B cell (primary cell): ENCODE results near the gene ZNF213. TPM values are rescaled to one million over a fixed set of nuclear protein-coding genes. Genes with fewer than 3 reads are reported as not detected.

Experiments
- ATAC-seq: fragments of 200-7000 bp; cut with Tn5 transposase; one replicate; pipeline ENCODE4 v1.10.0; 2021; ENCODE audit warnings: low read depth, mild to moderate bottlenecking, moderate number of reproducible peaks, moderate library complexity
- CTCF ChIA-PET: fragments of 350-600 bp; sonication (Branson Sonifier 250); formaldehyde crosslinking; loops from one replicate; lab custom pipeline; 2021; ENCODE audit warnings: antibody characterized with exemption, inconsistent platforms; lab: Charles Lee
- POLR2A ChIA-PET: fragments of 350-600 bp; sonication (Branson Sonifier 250); formaldehyde crosslinking; loops from one replicate; lab custom pipeline; 2021; ENCODE audit warnings: antibody characterized with exemption; lab: Charles Lee
- DNase-seq: peaks from one replicate; pipeline ENCODE4 v3.0.0; 2013
- H2AFZ ChIP-seq: 2 replicates; pipeline ENCODE4 v1.6.1; 2012; ENCODE audit warnings: mild to moderate bottlenecking, low read depth, low read length; ENCODE audit not compliant: insufficient read depth, poor library complexity, severe bottlenecking
- H3K27ac ChIP-seq, 2 donors: 1 replicate in 1 of 2; 2 replicates in 1 of 2; pipeline ENCODE4 v1.5.1; 2012 to 2013; ENCODE audit warnings: low read length in 2 of 2, mild to moderate bottlenecking in 2 of 2, moderate library complexity in 1 of 2
- H3K27me3 ChIP-seq, 4 experiments: fragments of 200-600 bp in 1 of 4; sonication (generic) in 1 of 4; replicated peaks in 1 of 4; 1 replicate in 2 of 4; 2 replicates in 2 of 4; pipeline versions ENCODE4 v1.6.1 to v1.7.0; 2013 to 2016; ENCODE audit warnings: low read length in 3 of 4, mild to moderate bottlenecking in 2 of 4, mixed read lengths in 1 of 4, moderate library complexity in 1 of 4; ENCODE audit not compliant: insufficient read depth in 4 of 4, control insufficient read depth in 3 of 4; ENCODE audit errors: control extremely low read depth in 1 of 4
- H3K36me3 ChIP-seq, 2 experiments: replicated peaks in 1 of 2; 1 replicate in 1 of 2; 2 replicates in 1 of 2; pipeline versions ENCODE4 v1.6.1 to v1.7.1; 2013; ENCODE audit warnings: low read length in 1 of 2; ENCODE audit not compliant: insufficient read depth in 2 of 2, control insufficient read depth in 1 of 2; ENCODE audit errors: control extremely low read depth in 1 of 2, extremely low read depth in 1 of 2
- H3K4me1 ChIP-seq, 2 donors: fragments of 200-600 bp in 1 of 2; sonication (generic) in 1 of 2; 1 replicate in 1 of 2; 2 replicates in 1 of 2; pipeline versions ENCODE4 v1.5.1 to v1.6.1; 2013 to 2017; ENCODE audit warnings: low read length in 2 of 2; ENCODE audit not compliant: control insufficient read depth in 2 of 2, insufficient read depth in 2 of 2
- H3K4me2 ChIP-seq: replicated peaks from 2 replicates; pipeline ENCODE3; 2012; ENCODE audit warnings: mild to moderate bottlenecking, low read depth, low read length; ENCODE audit not compliant: poor library complexity, severe bottlenecking
- H3K4me3 ChIP-seq, 5 experiments: fragments of 200-600 bp in 1 of 5; sonication (generic) in 1 of 5; 1 replicate in 3 of 5; 2 replicates in 2 of 5; pipeline versions ENCODE4 v1.5.1 to v1.7.0; 2011 to 2016; ENCODE audit warnings: low read length in 4 of 5, mild to moderate bottlenecking in 4 of 5, low read depth in 2 of 5, control low read depth in 1 of 5, moderate library complexity in 1 of 5; ENCODE audit not compliant: insufficient read depth in 1 of 5; ENCODE audit errors: control extremely low read depth in 1 of 5, extremely low read depth in 1 of 5
- H3K79me2 ChIP-seq: fragments of 200-600 bp; sonication (generic); one replicate; pipeline ENCODE4 v1.6.0; 2016; ENCODE audit warnings: low read length; ENCODE audit not compliant: control insufficient read depth, insufficient read depth
- H3K9ac ChIP-seq: fragments of 200-600 bp; sonication (generic); 2 replicates; pipeline ENCODE4 v1.6.1; 2017; ENCODE audit warnings: mild to moderate bottlenecking, low read length, moderate library complexity
- H3K9me3 ChIP-seq, 3 donors: one replicate each; pipeline versions ENCODE4 v1.6.1 to v1.7.1; 2013; ENCODE audit warnings: low read length in 2 of 3; ENCODE audit not compliant: control insufficient read depth in 2 of 3, insufficient read depth in 1 of 3; ENCODE audit errors: control extremely low read depth in 1 of 3
- H4K20me1 ChIP-seq: 2 replicates; pipeline ENCODE4 v1.6.0; 2012; ENCODE audit warnings: mild to moderate bottlenecking, low read length; ENCODE audit not compliant: insufficient read depth, control insufficient read depth, poor library complexity, severe bottlenecking
- H3K27ac Mint-ChIP-seq: one replicate; pipeline ENCODE4 v1.8.0; 2021; ENCODE audit warnings: mixed read lengths
- H3K27me3 Mint-ChIP-seq: one replicate; pipeline ENCODE4 v1.8.0; 2021; ENCODE audit warnings: mixed read lengths
- H3K4me1 Mint-ChIP-seq: one replicate; pipeline ENCODE4 v1.8.0; 2021; ENCODE audit warnings: mixed read lengths
- H3K4me3 Mint-ChIP-seq: one replicate; pipeline ENCODE4 v1.8.0; 2021; ENCODE audit warnings: mixed read lengths
- H3K9me3 Mint-ChIP-seq: one replicate; pipeline ENCODE4 v1.8.0; 2022; ENCODE audit warnings: mixed read lengths; ENCODE audit not compliant: insufficient read depth
- EZH2 ChIP-seq: IDR thresholded peaks from 2 replicates; pipeline ENCODE4 v1.6.1; 2012; ENCODE audit warnings: borderline replicate concordance, low read depth, mild to moderate bottlenecking, moderate library complexity, low read length; ENCODE audit not compliant: insufficient read depth, poor library complexity, severe bottlenecking
- WGBS: methylation state at CpG from one replicate; pipeline ENCODE4 v1.1.5; 2013; ENCODE audit warnings: missing lambda C conversion rate; ENCODE audit not compliant: insufficient coverage; 5-methylcytosine and 5-hydroxymethylcytosine counted together
- intact Hi-C: fragments of 100-400 bp; cut with micrococcal nuclease; formaldehyde crosslinking; loops from one replicate; pipeline ENCODE4 v1.10.0; 2022
- polyA plus RNA-seq: library from polyadenylated mRNA; depleted of rRNA; stranded (reverse); fragments of >200 nt; gene quantifications from 2 replicates; pipeline ENCODE4 v1.2.3, GENCODE V29; 2012
- total RNA-seq, 2 donors: library from RNA; stranded (reverse); fragments of 120-200 nt in 1 of 2; gene quantifications; 1 replicate in 1 of 2; 2 replicates in 1 of 2; pipeline versions ENCODE4 v1.2.3 to v1.2.4, GENCODE V29; 2013 to 2022
- TF ChIP-seq, protein P1 (sequence below): fragments of 200-600 bp; IDR thresholded peaks from one replicate; pipeline ENCODE4 v1.8.0; 2022; ENCODE audit warnings: antibody characterized with exemption, mild to moderate bottlenecking

ZNF213 gene
- total and polyA plus RNA-seq, 2 donors (not counting 1 experiment from before 2014, with no cell fraction given), result 1.4 to 7.2 TPM

- H3K9me3 Mint-ChIP-seq, result no peaks in the 10 kb centered on the region
- Histone ChIP-seq H3K4me1 (peaks cover 24 to 38% of the 10 kb centered on the region in 2 donors), H3K27ac (no peak overlapping the region), H3K9ac (no peak overlapping the region), H3K4me3 (no peak overlapping the region), H3K9me3 (peaks cover 0 to 4% (median 0%) of the 10 kb centered on the region in 3 donors), H3K36me3 (no peaks in the 10 kb centered on the region), H4K20me1 (no peaks in the 10 kb centered on the region), H3K79me2 (no peaks in the 10 kb centered on the region), H3K4me2 (no peak overlapping the region), H2AFZ (no peak overlapping the region), H3K27me3 (no peaks in the 10 kb centered on the region)
- DNase-seq (no peak), ATAC-seq (no peak)
- no peak overlapping the region for H3K4me3 Mint-ChIP-seq
- peak overlapping the region; percentile 50 for H3K27ac Mint-ChIP-seq
- intact Hi-C loops, result loop anchor here (2.0 kb wide), 1 partner anchor 20 kb away; no protein-coding TSS in a partner anchor
- ChIA-PET POLR2A (interaction anchor here (0.6 to 0.7 kb wide), 2 partner anchors 30 to 67 kb away, joined by 3 to 9 read pairs; no protein-coding TSS in a partner anchor), CTCF (interaction anchor here (1.3 to 12.2 kb wide), 4 partner anchors 21 to 37 kb away, joined by 5 to 238 read pairs (median 22); partner anchors contain the start of gene ZNF213)
- TF ChIP-seq EZH2, result no peak
- TF ChIP-seq, protein P1, sequence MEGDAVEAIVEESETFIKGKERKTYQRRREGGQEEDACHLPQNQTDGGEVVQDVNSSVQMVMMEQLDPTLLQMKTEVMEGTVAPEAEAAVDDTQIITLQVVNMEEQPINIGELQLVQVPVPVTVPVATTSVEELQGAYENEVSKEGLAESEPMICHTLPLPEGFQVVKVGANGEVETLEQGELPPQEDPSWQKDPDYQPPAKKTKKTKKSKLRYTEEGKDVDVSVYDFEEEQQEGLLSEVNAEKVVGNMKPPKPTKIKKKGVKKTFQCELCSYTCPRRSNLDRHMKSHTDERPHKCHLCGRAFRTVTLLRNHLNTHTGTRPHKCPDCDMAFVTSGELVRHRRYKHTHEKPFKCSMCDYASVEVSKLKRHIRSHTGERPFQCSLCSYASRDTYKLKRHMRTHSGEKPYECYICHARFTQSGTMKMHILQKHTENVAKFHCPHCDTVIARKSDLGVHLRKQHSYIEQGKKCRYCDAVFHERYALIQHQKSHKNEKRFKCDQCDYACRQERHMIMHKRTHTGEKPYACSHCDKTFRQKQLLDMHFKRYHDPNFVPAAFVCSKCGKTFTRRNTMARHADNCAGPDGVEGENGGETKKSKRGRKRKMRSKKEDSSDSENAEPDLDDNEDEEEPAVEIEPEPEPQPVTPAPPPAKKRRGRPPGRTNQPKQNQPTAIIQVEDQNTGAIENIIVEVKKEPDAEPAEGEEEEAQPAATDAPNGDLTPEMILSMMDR, result no peak
- 80% methylated on average over 3 of the region's 8 CpGs for WGBS
- no peaks in the 10 kb centered on the region for H3K27me3 Mint-ChIP-seq
- peaks cover 36% of the 10 kb centered on the region for H3K4me1 Mint-ChIP-seq
Observed at GRCh38 chr16:3097266-3097665, 37.6 kb upstream of the ZNF213 start.
